Psoas muscle (tissue), 8 donors: ENCODE measurements around the gene CAD. TPM values are rescaled to one million over a fixed set of nuclear protein-coding genes. Genes with fewer than 3 reads are reported as not detected.
A peak's percentile ranks its signal among the peaks of the same experiment; 100 is the strongest.

Experiments used
- ATAC-seq, 4 donors: fragments of 200-7000 bp; cut with Tn5 transposase; one replicate each; pipeline ENCODE4 v1.9.1; 2020; ENCODE audit warnings: moderate library complexity in 3 of 4, mild to moderate bottlenecking in 2 of 4
- DNase-seq, 2 donors: peaks; one replicate each; pipeline ENCODE4 v3.0.0-alpha.2; 2020
- H3K27ac ChIP-seq: fragments of 200-600 bp; one replicate; pipeline ENCODE4 v1.8.0; 2022
- H3K27me3 ChIP-seq, 3 donors: fragments of 200-600 bp in 1 of 3; one replicate each; pipeline versions ENCODE4 v1.6.1 to v1.8.0; 2013 to 2022; ENCODE audit warnings: low read length in 2 of 3, mild to moderate bottlenecking in 2 of 3, moderate library complexity in 1 of 3; ENCODE audit not compliant: insufficient read depth in 3 of 3
- H3K36me3 ChIP-seq, 2 donors: fragments of 200-600 bp in 1 of 2; one replicate each; pipeline versions ENCODE4 v1.6.1 to v1.8.0; 2013 to 2022; ENCODE audit warnings: low read depth in 1 of 2, mild to moderate bottlenecking in 1 of 2, moderate library complexity in 1 of 2; ENCODE audit not compliant: insufficient read depth in 1 of 2
- H3K4me1 ChIP-seq: fragments of 200-600 bp; one replicate; pipeline ENCODE4 v1.8.0; 2022
- H3K4me3 ChIP-seq: fragments of 200-600 bp; one replicate; pipeline ENCODE4 v1.8.0; 2022; ENCODE audit warnings: mild to moderate bottlenecking
- H3K9me3 ChIP-seq: fragments of 200-600 bp; one replicate; pipeline ENCODE4 v1.8.0; 2022
- WGBS, 3 donors: extraction: QIAGEN DNeasy Blood & Tissue Kit; methylation state at CpG; one replicate each; pipeline versions ENCODE4 v1.1.6 to v1.1.7; 2013; 5-methylcytosine and 5-hydroxymethylcytosine counted together
- intact Hi-C, 2 donors: fragments of 100-400 bp; cut with DNase I; formaldehyde crosslinking; loops; one replicate each; pipeline versions ENCODE4 v1.11.0 to v1.14.2; 2022
- polyA plus RNA-seq, 3 donors: library from polyadenylated mRNA; stranded (reverse); fragments of 200-250 nt; gene quantifications; one replicate each; pipeline ENCODE4 v1.2.3, GENCODE V29; 2013
- total RNA-seq, 4 donors: library from RNA; stranded (reverse); fragmentation: NEBNext Ultra II Directional in 2 of 4; extraction: Animal tissue kit (Norgen Biotek cat#: 25700) in 2 of 4; gene quantifications; one replicate each; pipeline versions ENCODE4 v1.2.1 to v1.2.4, GENCODE V29; 2021 to 2023
- TF ChIP-seq, protein P1 (sequence below): fragments of 200-600 bp; IDR thresholded peaks from one replicate; pipeline ENCODE4 v1.8.0; 2022; ENCODE audit warnings: antibody characterized with exemption
- donor health status: healthy with polysubstance abuse.
- donor health status: DM: no; HTN: no; CAD: no; lungs with moderate emphysema.
- donor health status: Bipolar disorder and iron deficiency.
- donor health status: healthy.
- donor health status: DM: yes; HTN: yes; CAD: no.
- donor health status: DM: no; HTN: no; CAD: no.
- donor health status: DM: no; HTN: no; CAD: no.
- donor health status: DM: yes; HTN: yes; CAD: no.

The CAD gene
- total and polyA plus RNA-seq, 7 donors, result 5.9 to 13.6 (median 8.2) TPM

DNA sequence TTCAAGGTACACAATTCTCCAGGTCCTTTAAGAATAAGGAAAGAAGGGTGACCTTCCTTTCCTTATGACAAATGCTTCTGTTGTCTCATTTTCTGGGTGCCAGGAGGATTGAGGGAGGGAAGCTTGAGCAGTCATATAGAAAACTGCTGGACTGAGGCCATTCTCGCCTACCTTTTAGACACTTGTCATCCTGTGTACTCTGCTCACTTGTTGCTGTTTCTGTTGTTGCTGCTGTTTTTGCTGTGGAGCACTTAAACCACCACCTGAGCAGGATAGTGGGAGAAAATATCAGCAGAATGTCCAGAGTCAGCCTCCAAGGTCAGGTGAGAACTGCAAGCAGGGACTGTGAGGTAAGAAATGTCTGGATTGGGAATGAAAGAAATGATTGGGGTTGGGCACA is 60.8 kb downstream of the CAD start:
- Histone ChIP-seq H3K4me1 (peaks cover 16% of the 10 kb centered on the region), H3K27me3 (no peaks in the 10 kb centered on the region), H3K9me3 (no peaks in the 10 kb centered on the region), H3K36me3 (no peaks in the 10 kb centered on the region), H3K27ac (no peak overlapping the region), H3K4me3 (no peak overlapping the region)
- DNase-seq, result no peak
- intact Hi-C loops, result loop anchor here (2.0 to 5.0 kb wide), 3 partner anchors 27 to 181 kb away; partner anchors contain the start of gene CAD (in 1 of the 2)
- 73 to 87% (median 86%) methylated on average over 1 of the region's 1 CpG for WGBS, 3 donors
- TF ChIP-seq, protein P1, sequence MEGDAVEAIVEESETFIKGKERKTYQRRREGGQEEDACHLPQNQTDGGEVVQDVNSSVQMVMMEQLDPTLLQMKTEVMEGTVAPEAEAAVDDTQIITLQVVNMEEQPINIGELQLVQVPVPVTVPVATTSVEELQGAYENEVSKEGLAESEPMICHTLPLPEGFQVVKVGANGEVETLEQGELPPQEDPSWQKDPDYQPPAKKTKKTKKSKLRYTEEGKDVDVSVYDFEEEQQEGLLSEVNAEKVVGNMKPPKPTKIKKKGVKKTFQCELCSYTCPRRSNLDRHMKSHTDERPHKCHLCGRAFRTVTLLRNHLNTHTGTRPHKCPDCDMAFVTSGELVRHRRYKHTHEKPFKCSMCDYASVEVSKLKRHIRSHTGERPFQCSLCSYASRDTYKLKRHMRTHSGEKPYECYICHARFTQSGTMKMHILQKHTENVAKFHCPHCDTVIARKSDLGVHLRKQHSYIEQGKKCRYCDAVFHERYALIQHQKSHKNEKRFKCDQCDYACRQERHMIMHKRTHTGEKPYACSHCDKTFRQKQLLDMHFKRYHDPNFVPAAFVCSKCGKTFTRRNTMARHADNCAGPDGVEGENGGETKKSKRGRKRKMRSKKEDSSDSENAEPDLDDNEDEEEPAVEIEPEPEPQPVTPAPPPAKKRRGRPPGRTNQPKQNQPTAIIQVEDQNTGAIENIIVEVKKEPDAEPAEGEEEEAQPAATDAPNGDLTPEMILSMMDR, result no peak
- ATAC-seq, result no peak

DNA sequence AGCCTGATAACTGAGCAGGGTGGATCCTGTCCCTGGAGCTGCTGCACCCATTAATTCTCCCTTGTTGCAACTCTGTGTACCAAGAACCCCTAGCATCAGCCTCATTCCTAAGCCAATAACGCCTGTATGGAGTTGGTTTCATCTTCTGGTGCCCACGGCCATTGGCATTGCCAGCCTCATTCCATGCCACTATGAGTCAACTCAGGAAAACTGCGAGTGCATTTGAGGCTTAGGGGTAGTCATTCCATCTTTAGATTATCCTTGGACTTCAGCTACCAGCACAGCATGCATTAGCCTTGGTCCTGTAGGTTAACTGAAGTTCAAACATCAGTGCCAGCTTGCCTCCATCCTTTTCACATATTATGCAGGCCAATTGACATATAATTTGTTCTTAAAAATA is 63.7 kb downstream of the CAD start:
- TF ChIP-seq, protein P1, result no peak
- no peaks in the 10 kb centered on the region for H3K9me3 ChIP-seq
- ATAC-seq (peak in 3 of 4 donors; percentile 3 to 9 (median 6)), DNase-seq (no peak)
- WGBS, 3 donors, result 28 to 36% (median 29%) methylated on average over 3 of the region's 3 CpGs
- H3K4me3 ChIP-seq, result peak overlapping the region; percentile 71
- intact Hi-C loops, result loop anchor here in 1 of 2 donors (10.0 kb wide), 1 partner anchor 186 kb away; no protein-coding TSS in a partner anchor
- H3K27ac ChIP-seq, result peak overlapping the region; percentile 93
- no peaks in the 10 kb centered on the region for H3K27me3 ChIP-seq
- H3K36me3 ChIP-seq, result peaks cover 0 to 5% of the 10 kb centered on the region in 2 donors
- H3K4me1 ChIP-seq, result peaks cover 16% of the 10 kb centered on the region

DNA sequence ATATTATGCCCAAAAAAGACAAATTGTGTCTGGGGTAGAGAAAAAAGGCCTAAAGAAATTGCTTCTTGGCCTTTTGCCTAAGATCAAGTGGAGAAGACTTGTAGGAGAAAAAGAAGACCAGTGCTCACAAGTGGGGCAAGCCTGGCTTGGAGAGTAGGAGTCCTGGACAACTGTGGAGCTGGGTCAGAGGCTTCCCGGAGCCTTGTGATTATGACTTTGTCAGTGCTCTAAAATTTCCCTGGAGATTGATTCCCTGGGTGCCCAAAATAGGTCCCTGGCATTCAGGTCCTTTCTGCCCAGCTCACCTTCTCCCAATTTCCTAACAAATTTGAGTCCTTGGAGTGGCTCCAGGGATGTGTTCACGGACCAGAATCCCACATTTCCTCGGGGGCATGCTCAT is 64.3 kb downstream of the CAD start:
- DNase-seq (peak in 1 of 2 donors; percentile 74), ATAC-seq (peak; percentile 62 to 69 (median 66))
- 28 to 30% (median 28%) methylated on average over 3 of the region's 3 CpGs for WGBS, 3 donors
- Histone ChIP-seq H3K4me1 (peaks cover 18% of the 10 kb centered on the region), H3K27me3 (no peaks in the 10 kb centered on the region), H3K36me3 (peaks cover 0 to 8% of the 10 kb centered on the region in 2 donors), H3K4me3 (peak overlapping the region; percentile 71), H3K9me3 (no peaks in the 10 kb centered on the region), H3K27ac (peak overlapping the region; percentile 93)
- intact Hi-C loops, result loop anchor here in 1 of 2 donors (10.0 kb wide), 1 partner anchor 187 kb away; no protein-coding TSS in a partner anchor
- TF ChIP-seq, protein P1, result no peak

DNA sequence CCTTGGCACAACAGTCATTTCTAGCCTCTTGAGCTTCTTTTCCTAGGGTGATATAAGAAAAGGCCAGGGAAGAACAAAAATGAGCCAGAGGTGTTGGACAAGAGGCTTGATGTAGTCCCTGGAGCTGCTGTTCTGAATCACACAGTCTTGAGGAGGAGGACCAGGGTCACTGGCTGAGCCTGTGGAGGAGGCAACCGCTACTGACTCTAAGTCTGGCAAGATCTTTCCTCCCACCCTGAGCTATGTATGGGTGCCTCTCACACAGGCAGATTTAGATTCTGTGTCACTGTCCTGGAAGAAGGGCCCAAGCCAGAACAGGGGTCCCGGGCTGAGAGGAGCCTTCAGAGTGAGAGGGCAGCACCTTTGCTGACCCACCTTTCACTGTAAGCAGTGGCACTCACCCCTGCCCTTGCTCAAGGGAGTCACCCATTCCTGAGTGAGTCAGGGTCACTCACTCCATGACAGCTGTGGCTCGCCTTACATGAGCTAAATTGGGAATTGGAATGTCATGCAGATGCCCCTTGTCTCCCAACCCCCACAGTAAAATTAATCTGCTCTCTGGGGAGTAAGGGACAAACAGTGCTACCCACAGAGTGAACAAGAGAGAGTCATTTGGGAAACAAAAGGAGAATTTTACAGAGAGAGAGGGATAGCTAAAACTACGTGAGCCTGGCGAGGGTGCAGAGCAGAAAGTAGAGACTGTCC is 64.8 kb downstream of the CAD start, which contains the start of gene TRIM54:
TSS of gene TRIM54 (plus strand) at position 575 of the 705 bp plus-strand sequence. CDS start 303 bp downstream, outside the sequence.
- H3K4me1 ChIP-seq, result peaks cover 24% of the 10 kb centered on the region
- peaks cover 0 to 13% of the 10 kb centered on the region in 2 donors for H3K36me3 ChIP-seq
- 15 to 25% (median 22%) methylated on average over 5 of the region's 5 CpGs for WGBS, 3 donors
- peak; percentile 83 to 91 (median 87) for ATAC-seq
- DNase-seq, result peak; percentile 64 to 88
- intact Hi-C loops, result loop anchor here in 1 of 2 donors (10.0 kb wide), 1 partner anchor 187 kb away; no protein-coding TSS in a partner anchor
- H3K4me3 ChIP-seq, result peak within 1 kb of the TSS; percentile 71
- H3K27ac ChIP-seq, result peak within 1 kb of the TSS; percentile 93
- no peaks in the 10 kb centered on the region for H3K9me3 ChIP-seq
- TF ChIP-seq, protein P1, result no peak
- no peaks in the 10 kb centered on the region for H3K27me3 ChIP-seq
